ENCODE measurements around the gene CDKAL1.

CDKAL1 gene

GRCh38 chr6:20841806-20842205, 307.5 kb downstream of the CDKAL1 start:
- no peak for ATAC-seq
- TF ChIP-seq CSRNP3 (CRISPR knock-in tag; IDR thresholded peaks at IDR 0.05) (no peak), TOX (CRISPR knock-in tag; IDR thresholded peaks at IDR 0.05; ENCODE audit: borderline replicate concordance) (no peak), BACH2 (CRISPR knock-in tag; IDR thresholded peaks at IDR 0.05; ENCODE audit: borderline replicate concordance) (no peak), ARNTL (CRISPR knock-in tag; IDR thresholded peaks at IDR 0.05; ENCODE audit: borderline replicate concordance, low read depth) (no peak), ZFP3 (CRISPR knock-in tag; IDR thresholded peaks at IDR 0.05) (no peak), ISL1 (CRISPR knock-in tag; IDR thresholded peaks at IDR 0.05) (no peak), PPARA (CRISPR knock-in tag; IDR thresholded peaks at IDR 0.05; ENCODE audit: borderline replicate concordance) (no peak), PATZ1 (CRISPR knock-in tag; IDR thresholded peaks at IDR 0.05; ENCODE audit: borderline replicate concordance) (no peak)

- ATAC-seq = no peak
- TF ChIP-seq ZNF8 (CRISPR knock-in tag; IDR thresholded peaks at IDR 0.05) (no peak), OSR1 (CRISPR knock-in tag; IDR thresholded peaks at IDR 0.05) (no peak), ESRRG (CRISPR knock-in tag; IDR thresholded peaks at IDR 0.05) (no peak), CSDC2 (CRISPR knock-in tag; IDR thresholded peaks at IDR 0.05) (no peak), ISL1 (CRISPR knock-in tag; IDR thresholded peaks at IDR 0.05) (no peak)
Observed at GRCh38 chr6:20845592-20845991, 311.3 kb downstream of the CDKAL1 start.

GRCh38 chr6:20846602-20847028, 312.4 kb downstream of the CDKAL1 start:
- TF ChIP-seq ISL1 (CRISPR knock-in tag; IDR thresholded peaks at IDR 0.05) (no peak), TOX (CRISPR knock-in tag; IDR thresholded peaks at IDR 0.05; ENCODE audit: borderline replicate concordance) (no peak), PPARA (CRISPR knock-in tag; IDR thresholded peaks at IDR 0.05; ENCODE audit: borderline replicate concordance) (no peak), TCF4 (CRISPR knock-in tag; IDR thresholded peaks at IDR 0.05; ENCODE audit: borderline replicate concordance) (no peak), SNAI2 (CRISPR knock-in tag; IDR thresholded peaks at IDR 0.05) (no peak), RARB (CRISPR knock-in tag; IDR thresholded peaks at IDR 0.05) (no peak), PATZ1 (CRISPR knock-in tag; IDR thresholded peaks at IDR 0.05; ENCODE audit: borderline replicate concordance) (no peak), POU6F1 (CRISPR knock-in tag; IDR thresholded peaks at IDR 0.05; ENCODE audit: borderline replicate concordance, low read depth) (no peak), BACH2 (CRISPR knock-in tag; IDR thresholded peaks at IDR 0.05; ENCODE audit: borderline replicate concordance) (no peak), ZC3H10 (CRISPR knock-in tag; IDR thresholded peaks at IDR 0.05) (no peak), GLIS3 (CRISPR knock-in tag; IDR thresholded peaks at IDR 0.05) (no peak), TSHZ2 (CRISPR knock-in tag; IDR thresholded peaks at IDR 0.05) (no peak), OSR1 (CRISPR knock-in tag; IDR thresholded peaks at IDR 0.05) (no peak), ZFP30 (CRISPR knock-in tag; IDR thresholded peaks at IDR 0.05) (no peak), CSRNP3 (CRISPR knock-in tag; IDR thresholded peaks at IDR 0.05) (no peak), ZFP3 (CRISPR knock-in tag; IDR thresholded peaks at IDR 0.05) (no peak)
- peak; percentile 49; the same call in 2 of the 3 replicates for ATAC-seq

All from SK-N-SH treated with all-trans-retinoic acid at 6 μM for 48 hours (cell line).